ENCODE results near the gene TTPAL. TPM values are rescaled to one million over a fixed set of nuclear protein-coding genes. Genes with fewer than 3 reads are reported as not detected.

The TTPAL gene
- total RNA-seq, 1 experiment from 2014 or later = 21.1 TPM

GRCh38 chr20:44449864-44450263, 25.8 kb upstream of the TTPAL start:
- H3K9me3 ChIP-seq (ENCODE audit: control insufficient read depth, low read depth, low read length) = no peaks in the 10 kb centered on the region
- H3K27ac ChIP-seq (ENCODE audit: insufficient read length, low read depth, low read length) = no peak overlapping the region
- no peak overlapping the region for H4K8ac ChIP-seq (replicated peaks; ENCODE audit: insufficient read length, low read depth, low read length)
- no peak overlapping the region for H2BK15ac ChIP-seq (ENCODE audit: low read depth, low read length)
- no peak overlapping the region for H3K27ac Mint-ChIP-seq
- H3K27me3 ChIP-seq (ENCODE audit: insufficient read depth, low read length) = no peaks in the 10 kb centered on the region
- no CpG with 5 or more reads among the region's 7 CpGs for WGBS (ENCODE audit: extremely low coverage, insufficient read length, low lambda C conversion rate)
- H3K4me2 ChIP-seq (ENCODE audit: insufficient read depth, insufficient read length, low read length) = no peak overlapping the region
- no peak overlapping the region for H3K56ac ChIP-seq (ENCODE audit: insufficient read length, low read depth, low read length)
- no peaks in the 10 kb centered on the region for H3K79me2 ChIP-seq (ENCODE audit: insufficient read depth, low read length)
- no peak overlapping the region for H2BK120ac ChIP-seq (ENCODE audit: low read depth, low read length, poor library complexity, severe bottlenecking)
- H3K4me1 Mint-ChIP-seq = peaks cover 0 to 4% of the 10 kb centered on the region in 2 experiments; a peak in 2 of 4 replicates
- H4K5ac ChIP-seq (ENCODE audit: insufficient read length, low read depth, low read length) = no peak overlapping the region
- no peak overlapping the region for H4K91ac ChIP-seq (ENCODE audit: insufficient read length, low read depth, low read length)
- no peak overlapping the region for H3T11ph ChIP-seq (ENCODE audit: low read length)
- H3K4me3 Mint-ChIP-seq = no peak overlapping the region
- no peaks in the 10 kb centered on the region for H3K4me1 ChIP-seq (ENCODE audit: insufficient read depth, low read length)
- no peaks in the 10 kb centered on the region for H3K36me3 Mint-ChIP-seq (ENCODE audit: insufficient read depth in 1 of 3, low read depth in 3 of 3)
- H2AK5ac ChIP-seq (ENCODE audit: insufficient read length, low read length) = no peak overlapping the region
- H2BK20ac ChIP-seq (ENCODE audit: low read depth, low read length, poor library complexity, severe bottlenecking) = no peak overlapping the region
- H2BK5ac ChIP-seq (ENCODE audit: insufficient read length, low read length) = no peak overlapping the region
- H3K23me2 ChIP-seq (ENCODE audit: insufficient read length, low read depth, low read length, poor library complexity, severe bottlenecking) = no peaks in the 10 kb centered on the region
- no peak overlapping the region for H2BK12ac ChIP-seq (ENCODE audit: insufficient read length, low read depth, low read length)
- no peaks in the 10 kb centered on the region for H3K79me1 ChIP-seq (ENCODE audit: insufficient read depth, low read depth, low read length, poor library complexity, severe bottlenecking)
- no peaks in the 10 kb centered on the region for H3K9me3 Mint-ChIP-seq
- no peak overlapping the region for H3K9ac ChIP-seq (ENCODE audit: extremely low read depth, insufficient read length, low read length)
- no peak for TF ChIP-seq CTCF (conservative IDR thresholded peaks at IDR 0.05)
- peaks cover 3% of the 10 kb centered on the region for H3K27me3 Mint-ChIP-seq (ENCODE audit: low read depth)
- no peak overlapping the region for H3K4ac ChIP-seq (ENCODE audit: low read depth, low read length)
- DNase-seq = no peak
- H3K18ac ChIP-seq (ENCODE audit: insufficient read length, low read depth, low read length) = no peak overlapping the region
- no peaks in the 10 kb centered on the region for H4K20me1 ChIP-seq (ENCODE audit: control insufficient read depth, insufficient read depth, insufficient read length)
- no peak overlapping the region for H2AFZ ChIP-seq (ENCODE audit: low read length)
- no peak overlapping the region for H3K23ac ChIP-seq (ENCODE audit: insufficient read length, low read depth, low read length)
- H3K14ac ChIP-seq (ENCODE audit: insufficient read depth, low read length) = no peak overlapping the region

Measured in H9 (cell line).